Activated naive CD4-positive, alpha-beta T cell treated with anti-CD3 and anti-CD28 coated beads, Interleukin-2, amount 10 ng/mL, durations not matched to agents 7 days and 5 days (primary cell): ENCODE measurements around the gene CLEC17A.
"Not testable (repeated sequence)": the region's sequence is repeated elsewhere in the genome, so short reads cannot be mapped to it uniquely, and the experiment has no call there.

Source experiments
- CTCF ChIA-PET: fragments of 350-600 bp; sonication (Branson Sonifier 250); formaldehyde crosslinking; loops from one replicate; lab custom pipeline; 2021; ENCODE audit warnings: antibody characterized with exemption; lab: Charles Lee
- DNase-seq: peaks from one replicate; pipeline ENCODE4 v3.0.0-alpha.2; 2020
- H3K27ac Mint-ChIP-seq: one replicate; pipeline ENCODE4 v1.8.0; 2021; ENCODE audit warnings: mild to moderate bottlenecking, moderate library complexity, mixed read lengths
- H3K27me3 Mint-ChIP-seq: one replicate; pipeline ENCODE4 v1.8.0; 2021; ENCODE audit warnings: mild to moderate bottlenecking, mixed read lengths
- H3K36me3 Mint-ChIP-seq: one replicate; pipeline ENCODE4 v1.8.0; 2021; ENCODE audit warnings: mixed read lengths
- H3K4me1 Mint-ChIP-seq: one replicate; pipeline ENCODE4 v1.8.0; 2021; ENCODE audit warnings: mixed read lengths
- H3K4me3 Mint-ChIP-seq: one replicate; pipeline ENCODE4 v1.8.0; 2021; ENCODE audit warnings: mild to moderate bottlenecking, moderate library complexity, mixed read lengths
- H3K9me3 Mint-ChIP-seq: one replicate; pipeline ENCODE4 v1.8.0; 2021; ENCODE audit warnings: mixed read lengths

CLEC17A gene

DNA sequence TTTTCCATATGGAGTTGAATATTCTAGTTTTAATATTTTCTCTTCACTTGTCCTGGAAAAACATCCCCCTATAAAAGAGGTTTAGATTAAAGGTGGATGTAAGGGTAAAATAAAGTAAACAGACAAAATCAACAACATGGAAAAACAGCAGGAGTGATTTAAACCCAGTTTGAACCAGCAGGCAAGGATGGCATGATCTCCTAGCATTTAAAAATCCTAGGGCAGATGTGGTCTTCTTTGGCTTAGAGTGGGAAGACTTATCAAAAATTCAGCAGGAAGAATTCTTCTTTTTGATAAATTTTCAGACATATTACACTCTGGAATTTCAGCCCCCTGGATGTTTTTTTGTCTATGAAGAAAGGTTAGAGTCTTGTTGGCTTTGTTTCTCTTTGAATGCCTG is 36.5 kb downstream of the CLEC17A start:
- H3K36me3 Mint-ChIP-seq = no peaks in the 10 kb centered on the region
- H3K27me3 Mint-ChIP-seq = no peaks in the 10 kb centered on the region
- no peak overlapping the region for H3K4me3 Mint-ChIP-seq
- H3K27ac Mint-ChIP-seq = no peak overlapping the region
- peaks cover 15% of the 10 kb centered on the region for H3K9me3 Mint-ChIP-seq
- DNase-seq = no peak
- CTCF ChIA-PET = no interaction called here
- H3K4me1 Mint-ChIP-seq = no peaks in the 10 kb centered on the region

DNA sequence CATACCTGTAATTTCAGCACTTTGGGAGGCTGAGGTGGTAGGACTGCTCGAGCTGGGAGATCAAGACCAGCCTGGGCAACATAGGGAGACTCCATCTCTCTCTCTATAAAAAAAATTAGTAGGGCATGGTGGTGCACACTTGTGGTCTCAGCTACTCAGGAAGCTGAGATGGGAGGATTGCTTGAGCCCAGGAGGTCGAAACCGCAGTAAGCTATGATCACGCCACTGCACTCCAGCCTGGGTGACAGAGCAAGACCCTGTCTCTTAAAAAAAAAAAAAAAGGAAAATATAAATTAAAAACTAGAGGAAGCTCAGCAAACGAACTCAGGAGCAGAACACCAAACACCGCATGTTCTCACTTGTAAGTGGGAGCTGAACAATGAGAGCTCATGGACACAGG is 41.6 kb downstream of the CLEC17A start:
- H3K27me3 Mint-ChIP-seq, H3K27ac Mint-ChIP-seq, CTCF ChIA-PET, DNase-seq, H3K4me3 Mint-ChIP-seq, H3K4me1 Mint-ChIP-seq, H3K9me3 Mint-ChIP-seq, H3K36me3 Mint-ChIP-seq: not testable (repeated sequence)

DNA sequence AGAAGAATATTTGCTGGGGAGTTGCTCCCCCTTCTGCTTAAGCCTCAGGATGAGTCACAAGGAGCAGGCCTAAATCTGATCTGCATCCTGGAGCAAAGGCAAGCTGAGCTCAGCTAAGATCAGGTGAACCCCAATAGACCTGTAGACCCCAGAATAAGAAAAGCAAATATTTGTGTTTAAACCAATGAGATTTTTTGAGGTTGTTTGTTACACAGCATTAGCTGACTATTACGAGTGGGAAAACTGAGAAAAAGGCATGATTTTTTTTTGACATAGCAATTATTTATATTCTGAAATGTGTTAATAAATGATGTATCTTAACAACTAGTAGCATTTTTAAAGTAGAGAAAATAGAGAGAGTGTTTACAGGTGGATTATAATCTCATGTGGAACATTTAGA is 46.7 kb downstream of the CLEC17A start:
- no peaks in the 10 kb centered on the region for H3K36me3 Mint-ChIP-seq
- CTCF ChIA-PET = no interaction called here
- peaks cover 5% of the 10 kb centered on the region for H3K9me3 Mint-ChIP-seq
- DNase-seq = no peak
- H3K4me3 Mint-ChIP-seq = no peak overlapping the region
- no peak overlapping the region for H3K27ac Mint-ChIP-seq
- no peaks in the 10 kb centered on the region for H3K4me1 Mint-ChIP-seq
- no peaks in the 10 kb centered on the region for H3K27me3 Mint-ChIP-seq

DNA sequence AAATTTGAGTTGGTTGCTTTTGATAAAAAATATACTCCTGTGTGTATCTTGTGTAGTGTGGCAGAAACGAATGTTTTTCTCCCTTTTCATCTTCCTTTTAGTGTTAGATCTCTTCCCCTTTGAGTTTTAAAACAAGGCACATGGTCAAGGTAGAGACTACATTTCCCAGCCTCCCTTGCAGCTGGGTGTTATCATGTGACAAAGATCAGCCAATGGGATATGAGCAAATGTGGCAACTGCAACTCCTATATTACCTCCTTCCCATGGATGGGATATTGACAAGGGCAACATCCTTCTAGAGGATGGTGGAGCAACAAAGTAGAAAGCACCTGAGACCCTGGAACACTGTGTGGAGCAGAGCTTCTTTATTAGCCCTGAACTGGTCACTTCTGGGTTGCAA is 49.4 kb downstream of the CLEC17A start:
- CTCF ChIA-PET = no interaction called here
- peaks cover 6% of the 10 kb centered on the region for H3K9me3 Mint-ChIP-seq
- no peak overlapping the region for H3K27ac Mint-ChIP-seq
- H3K36me3 Mint-ChIP-seq = no peaks in the 10 kb centered on the region
- H3K4me3 Mint-ChIP-seq = no peak overlapping the region
- peaks cover 5% of the 10 kb centered on the region for H3K27me3 Mint-ChIP-seq
- H3K4me1 Mint-ChIP-seq = no peaks in the 10 kb centered on the region
- DNase-seq = no peak

DNA sequence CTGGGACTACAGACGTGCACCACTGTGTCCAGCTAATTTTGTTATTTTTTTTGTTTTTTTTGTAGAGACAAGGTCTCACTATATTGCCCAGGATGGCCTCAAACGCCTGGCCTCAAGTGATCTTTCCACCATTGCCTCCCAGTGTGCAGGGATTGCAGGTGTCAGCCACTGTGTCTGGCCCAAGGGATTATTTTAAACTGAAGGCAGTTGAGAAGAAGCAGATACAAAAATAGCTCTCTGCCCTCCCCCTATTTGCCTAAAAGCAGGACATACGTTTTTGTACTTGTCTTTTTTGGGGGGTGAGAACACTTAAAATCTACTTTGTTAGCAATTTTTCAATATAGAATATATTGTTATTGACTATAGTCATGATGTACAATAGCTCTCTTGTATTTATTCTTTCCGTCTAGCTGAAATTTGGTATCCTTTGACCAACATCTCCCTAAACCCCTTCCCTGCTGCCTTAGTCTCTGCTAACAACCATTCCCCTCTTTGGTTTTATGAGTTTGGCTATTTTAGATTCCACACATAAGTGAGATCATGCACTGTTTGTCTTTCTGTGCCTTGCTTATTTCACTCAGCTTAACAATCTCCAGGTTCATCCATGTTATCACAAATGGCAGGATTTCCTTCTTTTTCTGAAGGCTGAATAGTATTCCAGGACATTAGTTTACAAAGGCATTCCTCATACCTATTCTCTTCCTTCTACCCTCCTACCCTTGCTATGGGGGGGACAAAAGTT is 56.8 kb downstream of the CLEC17A start:
- H3K36me3 Mint-ChIP-seq = no peaks in the 10 kb centered on the region
- peaks cover 17% of the 10 kb centered on the region for H3K9me3 Mint-ChIP-seq
- H3K27me3 Mint-ChIP-seq = peaks cover 8% of the 10 kb centered on the region
- DNase-seq = no peak
- H3K27ac Mint-ChIP-seq = no peak overlapping the region
- H3K4me1 Mint-ChIP-seq = no peaks in the 10 kb centered on the region
- no peak overlapping the region for H3K4me3 Mint-ChIP-seq
- CTCF ChIA-PET = no interaction called here

DNA sequence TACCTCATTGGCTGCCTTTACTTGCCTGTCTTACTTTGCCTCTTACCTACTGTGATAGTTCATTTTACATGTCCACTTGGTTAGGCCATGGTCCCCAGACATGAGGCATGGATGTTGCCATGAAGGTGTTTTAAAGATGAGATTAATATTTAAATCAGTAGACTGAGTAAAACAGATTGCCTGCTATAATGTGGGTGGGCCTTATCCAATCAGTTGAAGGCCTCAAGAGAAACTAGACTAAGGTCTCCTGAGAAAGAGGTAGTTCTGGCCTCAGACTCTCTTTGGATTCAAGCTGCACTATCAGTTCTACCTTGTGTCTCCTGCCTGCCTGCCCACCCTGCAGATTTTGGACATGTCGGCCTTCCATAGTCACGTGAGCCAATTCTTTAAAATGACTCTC is 65.6 kb downstream of the CLEC17A start:
- Mint-ChIP-seq H3K4me1 (no peaks in the 10 kb centered on the region), H3K36me3 (no peaks in the 10 kb centered on the region)
- CTCF ChIA-PET = no interaction called here

DNA sequence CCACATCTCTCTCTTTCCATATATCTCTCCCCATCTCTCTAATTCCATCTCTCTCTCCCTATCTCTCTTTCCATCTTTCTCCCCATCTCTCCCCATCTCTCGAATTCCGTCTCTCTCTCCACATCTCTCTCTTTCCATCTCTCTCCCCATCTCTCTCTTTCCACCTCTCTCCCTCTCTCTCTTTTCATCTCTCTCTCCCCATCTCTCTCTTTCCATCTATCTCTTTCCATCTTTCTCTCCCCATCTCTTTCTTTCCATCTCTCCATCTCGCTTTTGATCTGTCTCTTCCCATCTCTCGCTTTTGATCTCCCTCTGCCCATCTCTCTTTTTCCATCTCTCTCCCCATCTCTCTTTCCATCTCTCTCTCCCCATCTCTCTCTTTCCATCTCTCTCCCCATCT is 66.1 kb downstream of the CLEC17A start:
- no peak overlapping the region for H3K4me3 Mint-ChIP-seq
- peaks cover 2% of the 10 kb centered on the region for H3K9me3 Mint-ChIP-seq
- H3K27ac Mint-ChIP-seq = no peak overlapping the region

More for the DNA sequence above, 65.6 kb downstream of the CLEC17A start:
- DNase-seq = no peak
- H3K27me3 Mint-ChIP-seq = peaks cover 27% of the 10 kb centered on the region
- H3K27ac Mint-ChIP-seq = no peak overlapping the region
- H3K9me3 Mint-ChIP-seq = peaks cover 4% of the 10 kb centered on the region
- no peak overlapping the region for H3K4me3 Mint-ChIP-seq

DNA sequence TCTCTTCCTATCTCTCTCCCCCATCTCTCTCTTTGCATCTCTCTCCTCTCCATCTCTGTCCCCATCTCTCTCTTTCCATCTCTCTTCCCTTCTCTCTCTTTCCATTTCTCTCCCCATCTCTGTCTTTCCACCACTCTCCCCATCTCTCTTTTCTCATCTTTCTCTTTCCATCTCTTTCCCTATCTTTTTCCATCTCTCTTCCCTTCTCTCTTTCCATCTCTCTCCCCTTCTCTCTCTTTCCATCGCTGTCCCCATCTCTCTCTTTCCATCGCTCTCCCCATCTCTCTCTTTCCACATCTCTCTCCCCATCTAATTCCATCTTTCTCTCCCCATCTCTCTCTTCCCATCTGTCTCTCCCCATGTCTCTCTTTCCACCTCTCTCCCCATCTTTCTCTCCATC is 67.3 kb downstream of the CLEC17A start:
- H3K4me1 Mint-ChIP-seq = no peaks in the 10 kb centered on the region
- CTCF ChIA-PET = no interaction called here
- H3K27ac Mint-ChIP-seq = no peak overlapping the region
- peaks cover 2% of the 10 kb centered on the region for H3K9me3 Mint-ChIP-seq
- H3K36me3 Mint-ChIP-seq = no peaks in the 10 kb centered on the region
- no peak for DNase-seq
- peaks cover 27% of the 10 kb centered on the region for H3K27me3 Mint-ChIP-seq
- no peak overlapping the region for H3K4me3 Mint-ChIP-seq

More for the DNA sequence above, 66.1 kb downstream of the CLEC17A start:
- DNase-seq = no peak
- H3K4me1 Mint-ChIP-seq = no peaks in the 10 kb centered on the region
- peaks cover 27% of the 10 kb centered on the region for H3K27me3 Mint-ChIP-seq
- no peaks in the 10 kb centered on the region for H3K36me3 Mint-ChIP-seq
- CTCF ChIA-PET = no interaction called here

DNA sequence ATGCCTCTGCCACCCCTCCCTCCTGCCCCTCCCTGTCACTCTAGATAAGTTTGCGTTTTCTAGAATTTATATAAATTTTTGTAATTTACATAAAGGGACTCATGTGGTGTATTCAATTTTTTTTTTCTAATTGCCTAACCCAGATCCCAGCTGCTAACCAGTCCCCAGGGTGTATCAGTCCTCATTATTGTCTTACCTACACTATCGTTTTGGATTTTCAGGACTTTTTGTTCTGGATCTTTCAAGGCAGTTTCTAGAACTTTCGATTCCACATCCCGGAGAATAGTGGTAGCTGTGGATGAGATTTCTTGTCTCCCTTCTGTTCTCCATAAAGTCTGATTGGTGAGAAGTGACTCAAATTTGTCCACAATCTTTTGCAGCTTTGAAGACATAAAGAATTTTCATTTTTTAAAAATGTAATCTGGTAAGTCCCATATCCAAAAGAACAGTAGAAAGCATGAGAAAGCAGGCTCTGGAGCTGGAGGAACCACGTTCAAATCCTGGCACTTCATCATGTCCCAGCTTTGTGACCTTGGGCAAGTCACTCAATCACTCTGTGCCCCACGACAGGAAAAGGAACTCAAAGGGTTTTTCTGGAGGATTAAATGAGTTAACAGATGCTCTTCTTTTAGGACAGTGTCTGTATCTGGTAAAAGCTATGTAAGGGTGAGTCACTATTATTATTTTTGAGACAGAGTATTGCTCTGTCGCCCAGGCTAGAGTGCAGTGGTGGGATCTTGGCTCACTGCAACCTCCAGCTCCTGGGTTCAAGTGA is 72.1 kb downstream of the CLEC17A start:
- no peaks in the 10 kb centered on the region for H3K9me3 Mint-ChIP-seq
- no peak overlapping the region for H3K4me3 Mint-ChIP-seq
- H3K4me1 Mint-ChIP-seq = no peaks in the 10 kb centered on the region
- H3K27ac Mint-ChIP-seq = no peak overlapping the region
- CTCF ChIA-PET = no interaction called here
- H3K36me3 Mint-ChIP-seq = no peaks in the 10 kb centered on the region
- peaks cover 11% of the 10 kb centered on the region for H3K27me3 Mint-ChIP-seq
- DNase-seq = no peak

DNA sequence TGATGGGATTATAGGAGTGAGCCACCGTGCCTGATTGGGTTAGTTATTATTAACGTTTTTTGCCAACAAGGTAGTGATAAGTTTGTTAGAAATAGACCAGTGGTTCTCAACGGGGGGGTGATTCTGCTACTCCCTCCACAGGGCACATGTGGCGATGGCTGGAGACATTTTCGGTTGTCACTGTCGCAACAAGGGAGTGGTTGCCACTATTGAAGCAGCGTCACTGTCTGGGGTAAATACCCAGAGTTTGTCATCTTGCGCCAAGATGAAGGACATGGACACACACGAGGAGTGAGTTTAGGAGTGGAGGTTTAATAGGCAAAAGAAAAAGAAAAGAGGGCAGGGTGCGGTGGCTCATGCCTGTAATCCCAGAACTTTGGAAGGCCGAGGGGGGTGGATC is 72.8 kb downstream of the CLEC17A start:
- H3K27ac Mint-ChIP-seq = no peak overlapping the region
- H3K4me1 Mint-ChIP-seq = no peaks in the 10 kb centered on the region
- H3K27me3 Mint-ChIP-seq = peaks cover 6% of the 10 kb centered on the region
- CTCF ChIA-PET = no interaction called here
- no peaks in the 10 kb centered on the region for H3K9me3 Mint-ChIP-seq
- no peak overlapping the region for H3K4me3 Mint-ChIP-seq
- H3K36me3 Mint-ChIP-seq = no peaks in the 10 kb centered on the region
- no peak for DNase-seq

DNA sequence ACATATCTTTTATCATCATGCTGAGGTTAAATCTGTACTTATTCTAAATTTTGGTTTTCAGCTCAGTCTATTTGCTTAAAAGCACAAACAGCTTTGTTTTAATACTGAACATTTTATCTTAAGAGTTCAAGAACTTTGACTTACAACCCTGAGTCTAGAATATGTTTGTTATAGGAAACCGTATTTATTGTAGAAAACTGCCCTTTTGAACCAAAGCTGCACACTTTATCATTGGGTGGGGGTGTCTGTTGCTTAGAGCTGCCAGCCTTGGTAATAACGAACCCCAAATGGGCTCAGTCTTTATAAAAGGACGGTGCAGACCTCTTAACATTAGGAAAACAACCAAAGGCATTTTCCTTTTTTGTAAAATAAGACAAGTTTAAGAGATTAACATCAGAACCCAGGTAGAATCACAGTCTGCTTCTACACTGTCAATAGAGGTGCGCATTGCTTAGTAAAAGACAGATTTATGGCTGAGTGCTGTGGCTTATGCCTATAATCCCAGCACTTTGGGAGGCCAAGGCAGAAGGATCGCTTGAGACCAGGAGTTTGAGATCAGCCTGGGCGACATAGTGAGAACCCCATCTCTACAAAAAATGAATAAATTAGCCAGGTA is 77.1 kb downstream of the CLEC17A start:
- Mint-ChIP-seq H3K9me3 (no peaks in the 10 kb centered on the region), H3K27ac (no peak overlapping the region), H3K27me3 (peaks cover 9% of the 10 kb centered on the region), H3K4me1 (no peaks in the 10 kb centered on the region), H3K4me3 (no peak overlapping the region), H3K36me3 (no peaks in the 10 kb centered on the region)
- DNase-seq = no peak
- CTCF ChIA-PET = no interaction called here

DNA sequence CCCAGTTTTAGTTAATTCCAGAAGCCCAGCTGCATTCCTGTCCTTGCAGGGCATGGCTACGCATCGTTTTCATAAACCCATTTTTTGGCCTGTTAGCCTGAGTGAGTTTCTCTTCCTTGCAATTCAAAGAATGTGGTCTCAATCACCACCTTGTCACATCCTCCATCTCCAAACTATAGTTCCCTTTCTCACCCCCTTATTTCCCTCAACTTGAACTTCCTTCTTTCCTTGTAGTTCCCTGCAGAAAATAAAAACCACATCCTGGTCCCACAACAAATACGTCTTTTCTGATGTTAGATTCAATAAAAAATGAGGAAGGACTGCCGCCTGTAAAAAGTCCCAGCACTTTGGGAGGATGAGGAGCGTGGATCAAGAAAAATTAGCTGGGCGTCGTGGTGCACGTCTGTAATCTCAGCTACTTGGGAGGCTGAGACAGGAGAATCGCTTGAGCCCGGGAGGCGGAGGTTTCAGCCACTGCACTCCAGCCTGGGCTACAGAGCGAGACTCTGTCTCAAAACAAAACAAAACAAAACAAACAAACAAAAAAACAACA is 78.6 kb downstream of the CLEC17A start:
- Mint-ChIP-seq H3K4me3 (no peak overlapping the region), H3K27ac (no peak overlapping the region), H3K9me3 (no peaks in the 10 kb centered on the region), H3K36me3 (no peaks in the 10 kb centered on the region), H3K27me3 (peaks cover 9% of the 10 kb centered on the region), H3K4me1 (no peaks in the 10 kb centered on the region)
- CTCF ChIA-PET = no interaction called here
- no peak for DNase-seq
